Hepatocyte (in vitro differentiated cells): Measurements from ENCODE around the gene BMPR1A. TPM values are rescaled to one million over a fixed set of nuclear protein-coding genes. Genes with fewer than 3 reads are reported as not detected.

Experiments
- DNase-seq: peaks from one replicate; pipeline ENCODE4 v3.0.0-alpha.2; 2016; ENCODE audit warnings: low spot score
- H2AFZ ChIP-seq: fragments of 200-600 bp; sonication (generic); 2 replicates; pipeline ENCODE4 v1.6.0; 2016; ENCODE audit warnings: antibody characterized with exemption, mild to moderate bottlenecking
- H3K27ac ChIP-seq: fragments of 200-600 bp; sonication (generic); 2 replicates; pipeline ENCODE4 v1.5.1; 2016; ENCODE audit warnings: mild to moderate bottlenecking
- H3K27me3 ChIP-seq: fragments of 200-600 bp; sonication (generic); 2 replicates; pipeline ENCODE4 v1.6.1; 2016
- H3K36me3 ChIP-seq: fragments of 200-600 bp; sonication (generic); replicated peaks from 2 replicates; pipeline ENCODE4 v1.5.1; 2016; ENCODE audit warnings: low read depth; ENCODE audit not compliant: insufficient read depth
- H3K4me1 ChIP-seq: fragments of 200-600 bp; sonication (generic); 2 replicates; pipeline ENCODE4 v1.5.1; 2016; ENCODE audit warnings: mild to moderate bottlenecking, moderate library complexity; ENCODE audit not compliant: insufficient read depth
- H3K4me2 ChIP-seq: fragments of 200-600 bp; sonication (generic); 2 replicates; pipeline ENCODE4 v1.6.0; 2016
- H3K4me3 ChIP-seq: fragments of 200-600 bp; sonication (generic); 2 replicates; pipeline ENCODE4 v1.5.1; 2016; ENCODE audit warnings: mild to moderate bottlenecking
- H3K79me2 ChIP-seq: fragments of 200-600 bp; sonication (generic); 2 replicates; pipeline ENCODE4 v1.6.0; 2017; ENCODE audit warnings: mild to moderate bottlenecking
- H3K9me2 ChIP-seq: fragments of 200-600 bp; sonication (generic); replicated peaks from 2 replicates; pipeline ENCODE4 v1.6.0; 2017; ENCODE audit warnings: mild to moderate bottlenecking; ENCODE audit not compliant: insufficient read depth
- H3K9me3 ChIP-seq: fragments of 200-600 bp; sonication (generic); 2 replicates; pipeline ENCODE4 v1.5.1; 2016; ENCODE audit warnings: low read depth, mild to moderate bottlenecking
- H4K20me1 ChIP-seq: fragments of 200-600 bp; sonication (generic); 2 replicates; pipeline ENCODE4 v1.6.0; 2016; ENCODE audit warnings: mild to moderate bottlenecking; ENCODE audit not compliant: insufficient read depth, poor library complexity, severe bottlenecking
- EZH2 ChIP-seq: fragments of 200-600 bp; sonication (generic); IDR thresholded peaks from 2 replicates; pipeline ENCODE4 v1.6.1; 2016; ENCODE audit warnings: antibody characterized with exemption, mild to moderate bottlenecking, borderline replicate concordance
- EZH2phosphoT487 ChIP-seq: fragments of 200-600 bp; sonication (generic); IDR thresholded peaks from one replicate; pipeline ENCODE4 v1.6.1; 2018; ENCODE audit warnings: antibody characterized with exemption, mild to moderate bottlenecking, low read depth, moderate library complexity; ENCODE audit not compliant: unreplicated experiment, severe bottlenecking
- WGBS: methylation state at CpG from one replicate; pipeline ENCODE4 v1.1.6; 2016; ENCODE audit warnings: low lambda C conversion rate; ENCODE audit errors: missing lambda C conversion rate; 5-methylcytosine and 5-hydroxymethylcytosine counted together
- polyA plus RNA-seq: library from polyadenylated mRNA; unstranded; fragments of >200 nt; fragmentation: Nextera tagmentation; extraction: Ambion mirVana; gene quantifications from 2 replicates; pipeline ENCODE4 v1.2.1, GENCODE V29; 2016
- total RNA-seq: library from RNA; depleted of rRNA; stranded (reverse); fragments of >200 nt; gene quantifications from 2 replicates; pipeline ENCODE4 v1.2.3, GENCODE V29; 2014
- TF ChIP-seq, protein P1 (sequence below): fragments of 200-600 bp; sonication (generic); IDR thresholded peaks from 2 replicates; pipeline ENCODE4 v1.5.1; 2016; ENCODE audit warnings: antibody characterized with exemption, mild to moderate bottlenecking; ENCODE audit not compliant: poor library complexity

Gene BMPR1A
- total and polyA plus RNA-seq, 2 experiments from 2014 or later = 25.1 to 58.0 TPM

DNA sequence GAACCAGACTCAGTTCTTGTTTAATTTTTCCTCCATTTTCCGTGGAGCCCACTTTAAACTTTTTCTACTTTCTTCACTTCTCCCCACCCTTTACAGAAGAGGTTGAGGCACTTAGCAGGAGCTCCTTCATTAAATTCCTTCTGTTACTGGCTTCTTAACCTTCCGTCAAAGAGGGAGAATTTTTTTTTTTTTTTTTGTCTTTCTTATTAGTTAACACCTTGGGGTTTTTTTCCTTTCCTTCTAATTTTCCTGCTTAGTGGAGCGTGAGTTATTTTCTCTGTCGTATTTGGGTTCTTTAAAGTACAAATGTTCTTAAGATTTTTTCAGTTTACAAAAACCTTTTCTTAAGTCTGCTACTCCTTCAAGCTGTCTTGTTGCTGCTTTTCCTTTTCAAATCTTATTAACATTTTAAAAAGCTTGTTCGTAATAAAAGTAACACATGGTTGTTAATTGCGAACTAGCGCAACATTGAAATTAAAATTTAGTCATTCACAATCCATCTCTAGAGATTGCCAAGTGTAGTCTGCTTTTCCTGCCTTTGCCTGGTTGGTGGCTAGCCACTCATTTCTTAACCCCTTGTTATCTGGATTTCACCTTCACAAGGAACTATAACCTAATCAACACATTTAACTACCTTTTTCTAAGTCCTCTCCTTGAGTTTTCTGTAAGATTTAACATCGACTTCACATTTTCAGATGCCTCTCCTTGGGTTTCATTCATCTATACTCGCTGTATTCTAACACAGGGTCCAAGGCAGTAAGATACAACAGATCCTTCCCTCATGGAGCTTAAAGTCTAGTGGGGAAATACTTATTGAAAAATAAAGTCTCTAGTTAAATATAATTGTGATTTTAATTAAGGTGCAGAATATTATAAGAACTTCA is 2.0 kb downstream of the BMPR1A start:
- Histone ChIP-seq H3K27ac (peak overlapping the region; percentile 100), H3K36me3 (no peaks in the 10 kb centered on the region), H3K9me3 (no peaks in the 10 kb centered on the region), H3K4me1 (peaks cover 26% of the 10 kb centered on the region), H3K4me2 (peak overlapping the region; percentile 82), H3K27me3 (no peaks in the 10 kb centered on the region), H2AFZ (no peak overlapping the region), H3K4me3 (peak overlapping the region; percentile 93), H3K79me2 (peaks cover 82% of the 10 kb centered on the region), H3K9me2 (no peaks in the 10 kb centered on the region), H4K20me1 (peaks cover 45% of the 10 kb centered on the region)
- no peak for DNase-seq
- TF ChIP-seq EZH2phosphoT487 = no peak
- TF ChIP-seq, protein P1, sequence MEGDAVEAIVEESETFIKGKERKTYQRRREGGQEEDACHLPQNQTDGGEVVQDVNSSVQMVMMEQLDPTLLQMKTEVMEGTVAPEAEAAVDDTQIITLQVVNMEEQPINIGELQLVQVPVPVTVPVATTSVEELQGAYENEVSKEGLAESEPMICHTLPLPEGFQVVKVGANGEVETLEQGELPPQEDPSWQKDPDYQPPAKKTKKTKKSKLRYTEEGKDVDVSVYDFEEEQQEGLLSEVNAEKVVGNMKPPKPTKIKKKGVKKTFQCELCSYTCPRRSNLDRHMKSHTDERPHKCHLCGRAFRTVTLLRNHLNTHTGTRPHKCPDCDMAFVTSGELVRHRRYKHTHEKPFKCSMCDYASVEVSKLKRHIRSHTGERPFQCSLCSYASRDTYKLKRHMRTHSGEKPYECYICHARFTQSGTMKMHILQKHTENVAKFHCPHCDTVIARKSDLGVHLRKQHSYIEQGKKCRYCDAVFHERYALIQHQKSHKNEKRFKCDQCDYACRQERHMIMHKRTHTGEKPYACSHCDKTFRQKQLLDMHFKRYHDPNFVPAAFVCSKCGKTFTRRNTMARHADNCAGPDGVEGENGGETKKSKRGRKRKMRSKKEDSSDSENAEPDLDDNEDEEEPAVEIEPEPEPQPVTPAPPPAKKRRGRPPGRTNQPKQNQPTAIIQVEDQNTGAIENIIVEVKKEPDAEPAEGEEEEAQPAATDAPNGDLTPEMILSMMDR = no peak
- TF ChIP-seq EZH2 = no peak
- 9% methylated on average over 9 of the region's 9 CpGs for WGBS

DNA sequence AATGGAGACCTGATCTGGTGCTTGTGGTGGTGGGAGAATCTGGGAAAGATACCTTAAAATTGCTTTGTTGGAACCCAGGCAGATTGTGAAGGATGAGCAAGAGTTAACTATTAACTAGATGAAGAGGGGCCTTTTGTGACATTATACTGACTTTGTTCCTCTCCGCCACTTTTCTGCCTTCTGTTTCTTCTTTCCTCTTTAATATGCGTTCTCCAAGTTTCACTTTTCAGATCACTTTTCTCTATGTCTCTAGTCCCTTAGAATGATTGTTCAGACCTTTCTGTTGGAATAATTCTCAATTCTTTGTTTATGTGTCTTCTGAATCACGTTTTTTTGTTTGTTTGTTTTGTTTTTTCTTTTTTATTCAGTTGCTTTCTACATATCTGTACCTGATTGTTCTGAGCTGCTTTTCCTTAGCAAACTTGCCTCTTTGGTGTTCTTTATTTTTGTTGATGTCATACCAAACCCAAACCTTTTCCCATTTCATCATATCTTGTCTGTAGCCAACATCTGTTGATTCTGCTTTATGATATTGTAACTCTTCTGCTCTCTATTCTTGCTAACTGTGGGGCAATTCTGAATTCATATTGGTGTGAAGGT is 2.8 kb downstream of the BMPR1A start:
- H3K27ac ChIP-seq = peak overlapping the region; percentile 100
- H3K27me3 ChIP-seq = no peaks in the 10 kb centered on the region
- H3K4me3 ChIP-seq = peak overlapping the region; percentile 93
- peaks cover 49% of the 10 kb centered on the region for H4K20me1 ChIP-seq
- WGBS = 12% methylated on average over 3 of the region's 3 CpGs
- H3K9me2 ChIP-seq = no peaks in the 10 kb centered on the region
- H3K9me3 ChIP-seq = no peaks in the 10 kb centered on the region
- H3K79me2 ChIP-seq = peaks cover 81% of the 10 kb centered on the region
- DNase-seq = no peak
- no peak overlapping the region for H2AFZ ChIP-seq
- H3K4me1 ChIP-seq = peaks cover 20% of the 10 kb centered on the region
- peak overlapping the region; percentile 82 for H3K4me2 ChIP-seq
- TF ChIP-seq, protein P1 = no peak
- TF ChIP-seq EZH2phosphoT487 = no peak
- no peak for TF ChIP-seq EZH2
- no peaks in the 10 kb centered on the region for H3K36me3 ChIP-seq

DNA sequence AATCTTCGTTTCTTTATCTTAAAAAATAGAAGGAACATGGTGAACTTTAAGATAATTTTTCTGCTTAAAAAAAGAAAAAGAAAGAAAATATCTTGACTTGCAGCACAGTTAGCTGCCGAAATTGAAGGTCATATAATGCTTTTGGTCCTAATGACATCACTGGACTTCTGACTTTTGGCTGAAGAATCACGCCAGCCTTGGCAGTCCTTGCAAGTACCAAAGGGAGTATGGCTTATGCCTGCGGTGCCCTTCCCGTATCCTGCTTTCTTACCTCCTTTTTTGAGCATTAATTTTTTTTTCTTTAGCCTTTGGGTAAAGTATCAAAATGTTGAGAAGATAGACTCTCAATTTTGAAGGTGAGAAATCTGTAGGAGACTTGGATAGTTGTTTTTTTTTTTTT is 7.0 kb downstream of the BMPR1A start:
- peaks cover 96% of the 10 kb centered on the region for H3K79me2 ChIP-seq
- H3K4me3 ChIP-seq = no peak overlapping the region
- no peaks in the 10 kb centered on the region for H3K36me3 ChIP-seq
- H3K4me2 ChIP-seq = no peak overlapping the region
- no peak for DNase-seq
- no peaks in the 10 kb centered on the region for H3K9me3 ChIP-seq
- TF ChIP-seq, protein P1 = no peak
- TF ChIP-seq EZH2 (no peak), EZH2phosphoT487 (no peak)
- no peak overlapping the region for H3K27ac ChIP-seq
- no peaks in the 10 kb centered on the region for H3K9me2 ChIP-seq
- H3K4me1 ChIP-seq = peaks cover 9% of the 10 kb centered on the region
- WGBS = 96% methylated on average over 5 of the region's 5 CpGs
- peaks cover 81% of the 10 kb centered on the region for H4K20me1 ChIP-seq
- H2AFZ ChIP-seq = no peak overlapping the region
- H3K27me3 ChIP-seq = no peaks in the 10 kb centered on the region
